Activated CD4-positive, alpha-beta memory T cell treated with anti-CD3 and anti-CD28 coated beads for 36 hours (primary cell): ENCODE measurements around the gene FCRL3. TPM values are rescaled to one million over a fixed set of nuclear protein-coding genes. Genes with fewer than 3 reads are reported as not detected.
"Not testable (repeated sequence)": the region's sequence is repeated elsewhere in the genome, so short reads cannot be mapped to it uniquely, and the experiment has no call there.

Source experiments
- CTCF ChIA-PET: fragments of 350-600 bp; sonication (Branson Sonifier 250); formaldehyde crosslinking; loops from one replicate; lab custom pipeline; 2021; ENCODE audit warnings: antibody characterized with exemption, inconsistent platforms; lab: Charles Lee
- POLR2A ChIA-PET: fragments of 350-600 bp; sonication (Branson Sonifier 250); formaldehyde crosslinking; loops from one replicate; lab custom pipeline; 2021; ENCODE audit warnings: antibody characterized with exemption; lab: Charles Lee
- DNase-seq: peaks from one replicate; pipeline ENCODE4 v3.0.0-alpha.2; 2020
- H3K27ac Mint-ChIP-seq: one replicate; pipeline ENCODE4 v1.8.0; 2021; ENCODE audit warnings: mixed read lengths
- H3K27me3 Mint-ChIP-seq: one replicate; pipeline ENCODE4 v1.8.0; 2021; ENCODE audit warnings: mixed read lengths
- H3K36me3 Mint-ChIP-seq: one replicate; pipeline ENCODE4 v1.8.0; 2021; ENCODE audit warnings: mixed read lengths
- H3K4me1 Mint-ChIP-seq: one replicate; pipeline ENCODE4 v1.8.0; 2021; ENCODE audit warnings: low read depth, mixed read lengths
- H3K4me3 Mint-ChIP-seq: one replicate; pipeline ENCODE4 v1.8.0; 2021; ENCODE audit warnings: mild to moderate bottlenecking, mixed read lengths
- H3K9me3 Mint-ChIP-seq: one replicate; pipeline ENCODE4 v1.8.0; 2021; ENCODE audit warnings: mixed read lengths
- intact Hi-C: fragments of 100-400 bp; cut with micrococcal nuclease; formaldehyde crosslinking; loops from one replicate; pipeline ENCODE4 v1.15.1; 2023
- total RNA-seq, 2 experiments: library from RNA; stranded (reverse); gene quantifications; one replicate each; pipeline ENCODE4 v1.2.3, GENCODE V29; 2021

FCRL3 gene
- total RNA-seq: under 1 TPM; 0.69 to 0.82 TPM

- H3K36me3 Mint-ChIP-seq: no peaks in the 10 kb centered on the region
- no peak within 1 kb of the TSS for H3K4me3 Mint-ChIP-seq
- H3K27ac Mint-ChIP-seq: no peak within 1 kb of the TSS
- CTCF ChIA-PET: no interaction called here
- peaks cover 23% of the 10 kb centered on the region for H3K27me3 Mint-ChIP-seq
- H3K9me3 Mint-ChIP-seq: no peaks in the 10 kb centered on the region
- intact Hi-C loops: no loop called here
- no peak for DNase-seq
- POLR2A ChIA-PET: no interaction called here
- no peaks in the 10 kb centered on the region for H3K4me1 Mint-ChIP-seq
Observed at GRCh38 chr1:157700732-157701131, at the start of gene FCRL3. FCRL3 (minus strand) TSS chr1:157700769; CDS start chr1:157700489, 280 bp downstream.

GRCh38 chr1:157748262-157748817, 47.8 kb upstream of the FCRL3 start:
- Mint-ChIP-seq H3K9me3 (no peaks in the 10 kb centered on the region), H3K4me3 (no peak overlapping the region), H3K4me1 (no peaks in the 10 kb centered on the region), H3K27me3 (peaks cover 5% of the 10 kb centered on the region), H3K36me3 (no peaks in the 10 kb centered on the region), H3K27ac (no peak overlapping the region)
- intact Hi-C loops: no loop called here
- ChIA-PET CTCF (no interaction called here), POLR2A (no interaction called here)
- DNase-seq: no peak

- Mint-ChIP-seq H3K36me3 (no peaks in the 10 kb centered on the region), H3K27me3 (peaks cover 4% of the 10 kb centered on the region), H3K4me3 (no peak overlapping the region), H3K4me1 (no peaks in the 10 kb centered on the region), H3K27ac (no peak overlapping the region), H3K9me3 (no peaks in the 10 kb centered on the region)
- POLR2A ChIA-PET: no interaction called here
- DNase-seq: no peak
- intact Hi-C loops: no loop called here
- CTCF ChIA-PET: interaction anchor here (1.1 kb wide), 1 partner anchor 20 kb away, joined by 3 read pairs; no protein-coding TSS in a partner anchor
Observed at GRCh38 chr1:157739229-157739901, 38.8 kb upstream of the FCRL3 start.

GRCh38 chr1:157735991-157736390, 35.4 kb upstream of the FCRL3 start:
- H3K4me1 Mint-ChIP-seq, H3K4me3 Mint-ChIP-seq, DNase-seq, H3K36me3 Mint-ChIP-seq, CTCF ChIA-PET, POLR2A ChIA-PET, H3K27ac Mint-ChIP-seq, H3K27me3 Mint-ChIP-seq, intact Hi-C loops, H3K9me3 Mint-ChIP-seq: not testable (repeated sequence)

- DNase-seq: no peak
- no peak overlapping the region for H3K27ac Mint-ChIP-seq
- H3K36me3 Mint-ChIP-seq: no peaks in the 10 kb centered on the region
- H3K4me3 Mint-ChIP-seq: no peak overlapping the region
- no peaks in the 10 kb centered on the region for H3K9me3 Mint-ChIP-seq
- peaks cover 2% of the 10 kb centered on the region for H3K4me1 Mint-ChIP-seq
- intact Hi-C loops: no loop called here
- ChIA-PET POLR2A (no interaction called here), CTCF (no interaction called here)
- peaks cover 1% of the 10 kb centered on the region for H3K27me3 Mint-ChIP-seq
Observed at GRCh38 chr1:157734321-157734720, 33.8 kb upstream of the FCRL3 start.

- no peak for DNase-seq
Observed at GRCh38 chr1:157732755-157733154, 32.2 kb upstream of the FCRL3 start.

GRCh38 chr1:157725221-157725577, 24.6 kb upstream of the FCRL3 start:
- Mint-ChIP-seq H3K27ac (no peak overlapping the region), H3K36me3 (peaks cover 3% of the 10 kb centered on the region), H3K4me3 (no peak overlapping the region), H3K27me3 (peaks cover 8% of the 10 kb centered on the region), H3K4me1 (no peaks in the 10 kb centered on the region), H3K9me3 (peaks cover 19% of the 10 kb centered on the region)
- no peak for DNase-seq
- intact Hi-C loops: no loop called here
- POLR2A ChIA-PET: no interaction called here
- CTCF ChIA-PET: no interaction called here

More at GRCh38 chr1:157732755-157733154, 32.2 kb upstream of the FCRL3 start:
- no peaks in the 10 kb centered on the region for H3K36me3 Mint-ChIP-seq
- POLR2A ChIA-PET: no interaction called here
- CTCF ChIA-PET: no interaction called here
- H3K27ac Mint-ChIP-seq: no peak overlapping the region
- H3K9me3 Mint-ChIP-seq: no peaks in the 10 kb centered on the region
- peaks cover 1% of the 10 kb centered on the region for H3K27me3 Mint-ChIP-seq
- intact Hi-C loops: no loop called here
- H3K4me1 Mint-ChIP-seq: peaks cover 2% of the 10 kb centered on the region
- H3K4me3 Mint-ChIP-seq: no peak overlapping the region

- Mint-ChIP-seq H3K27me3 (peaks cover 8% of the 10 kb centered on the region), H3K4me1 (no peaks in the 10 kb centered on the region), H3K27ac (no peak overlapping the region), H3K36me3 (peaks cover 3% of the 10 kb centered on the region), H3K4me3 (no peak overlapping the region), H3K9me3 (peaks cover 19% of the 10 kb centered on the region)
- DNase-seq: no peak
- POLR2A ChIA-PET: no interaction called here
- intact Hi-C loops: no loop called here
- CTCF ChIA-PET: no interaction called here
Observed at GRCh38 chr1:157724537-157725220, 24.1 kb upstream of the FCRL3 start.

GRCh38 chr1:157723157-157723556, 22.6 kb upstream of the FCRL3 start:
- Mint-ChIP-seq H3K4me1 (no peaks in the 10 kb centered on the region), H3K36me3 (peaks cover 3% of the 10 kb centered on the region), H3K4me3 (no peak overlapping the region), H3K27ac (no peak overlapping the region), H3K27me3 (peaks cover 8% of the 10 kb centered on the region), H3K9me3 (peaks cover 19% of the 10 kb centered on the region)
- intact Hi-C loops: no loop called here
- CTCF ChIA-PET: no interaction called here
- DNase-seq: no peak
- POLR2A ChIA-PET: no interaction called here

GRCh38 chr1:157721985-157722384, 21.4 kb upstream of the FCRL3 start:
- H3K27me3 Mint-ChIP-seq: peaks cover 4% of the 10 kb centered on the region
- H3K4me3 Mint-ChIP-seq: no peak overlapping the region
- H3K36me3 Mint-ChIP-seq: peaks cover 3% of the 10 kb centered on the region
- H3K4me1 Mint-ChIP-seq: no peaks in the 10 kb centered on the region
- DNase-seq: no peak
- CTCF ChIA-PET: no interaction called here
- intact Hi-C loops: no loop called here
- H3K9me3 Mint-ChIP-seq: peaks cover 19% of the 10 kb centered on the region
- POLR2A ChIA-PET: no interaction called here
- H3K27ac Mint-ChIP-seq: no peak overlapping the region

- Mint-ChIP-seq H3K4me3 (no peak overlapping the region), H3K27me3 (no peaks in the 10 kb centered on the region), H3K4me1 (no peaks in the 10 kb centered on the region), H3K36me3 (no peaks in the 10 kb centered on the region), H3K9me3 (peaks cover under 1% of the 10 kb centered on the region), H3K27ac (no peak overlapping the region)
- POLR2A ChIA-PET: no interaction called here
- no peak for DNase-seq
- CTCF ChIA-PET: no interaction called here
- intact Hi-C loops: no loop called here
Observed at GRCh38 chr1:157715736-157716135, 15.2 kb upstream of the FCRL3 start.

GRCh38 chr1:157711802-157712201, 11.2 kb upstream of the FCRL3 start:
- no peaks in the 10 kb centered on the region for H3K4me1 Mint-ChIP-seq
- no peaks in the 10 kb centered on the region for H3K9me3 Mint-ChIP-seq
- no peaks in the 10 kb centered on the region for H3K36me3 Mint-ChIP-seq
- intact Hi-C loops: no loop called here
- no peak overlapping the region for H3K27ac Mint-ChIP-seq
- no peak for DNase-seq
- ChIA-PET CTCF (no interaction called here), POLR2A (no interaction called here)
- no peak overlapping the region for H3K4me3 Mint-ChIP-seq
- H3K27me3 Mint-ChIP-seq: no peaks in the 10 kb centered on the region

GRCh38 chr1:157704878-157705277, 4.3 kb upstream of the FCRL3 start:
- H3K27me3 Mint-ChIP-seq: peaks cover 7% of the 10 kb centered on the region
- intact Hi-C loops: no loop called here
- no peaks in the 10 kb centered on the region for H3K36me3 Mint-ChIP-seq
- no peaks in the 10 kb centered on the region for H3K9me3 Mint-ChIP-seq
- CTCF ChIA-PET: no interaction called here
- H3K27ac Mint-ChIP-seq: no peak overlapping the region
- no peak for DNase-seq
- no peaks in the 10 kb centered on the region for H3K4me1 Mint-ChIP-seq
- no peak overlapping the region for H3K4me3 Mint-ChIP-seq
- POLR2A ChIA-PET: no interaction called here
